Keratinocyte (primary cell): ENCODE measurements around the gene MAP3K1. TPM values are rescaled to one million over a fixed set of nuclear protein-coding genes. Genes with fewer than 3 reads are reported as not detected.

ENCODE experiments used
- DNase-seq: peaks from one replicate; pipeline ENCODE4 v3.0.0-alpha.2; 2011; ENCODE audit warnings: low read depth, missing footprints, low spot score
- FAIRE-seq: peaks from 2 replicates; lab custom pipeline; 2011; peaks lifted over from hg19 to GRCh38; lab: Jason Lieb, UNC
- H2AFZ ChIP-seq: 2 replicates; pipeline ENCODE4 v1.6.0; 2012; ENCODE audit warnings: low read length, control low read depth, inconsistent platforms; ENCODE audit not compliant: control insufficient read depth
- H3K27ac ChIP-seq: 2 replicates; pipeline ENCODE4 v1.5.1; 2011; ENCODE audit warnings: low read length; ENCODE audit not compliant: control insufficient read depth, insufficient read depth
- H3K27me3 ChIP-seq: 3 replicates; pipeline ENCODE4 v1.6.0; 2011; ENCODE audit warnings: low read length; ENCODE audit not compliant: control insufficient read depth, insufficient read depth; ENCODE audit errors: extremely low read depth
- H3K36me3 ChIP-seq, 2 experiments: 2 replicates in 1 of 2; 3 replicates in 1 of 2; pipeline ENCODE4 v1.5.1; 2011; ENCODE audit warnings: low read length in 2 of 2, mild to moderate bottlenecking in 1 of 2; ENCODE audit not compliant: control insufficient read depth in 2 of 2, insufficient read depth in 2 of 2; ENCODE audit errors: extremely low read depth in 1 of 2
- H3K4me1 ChIP-seq: 3 replicates; pipeline ENCODE4 v1.5.1; 2011; ENCODE audit warnings: low read length; ENCODE audit not compliant: control insufficient read depth, insufficient read depth; ENCODE audit errors: extremely low read depth
- H3K4me2 ChIP-seq: 3 replicates; pipeline ENCODE4 v1.6.0; 2011; ENCODE audit warnings: low read depth, low read length; ENCODE audit not compliant: control insufficient read depth, insufficient read depth; ENCODE audit errors: extremely low read depth
- H3K4me3 ChIP-seq, 3 experiments: fragments of 200-600 bp in 1 of 3; sonication (generic) in 1 of 3; 2 replicates in 2 of 3; 3 replicates in 1 of 3; pipeline ENCODE4 v1.5.1; 2011 to 2016; ENCODE audit warnings: low read length in 3 of 3, mild to moderate bottlenecking in 3 of 3, control low read depth in 2 of 3, inconsistent platforms in 1 of 3, low read depth in 1 of 3, mixed read lengths in 1 of 3, mixed run types in 1 of 3, moderate library complexity in 1 of 3; ENCODE audit not compliant: control insufficient read depth in 2 of 3, insufficient read depth in 2 of 3; ENCODE audit errors: extremely low read depth in 1 of 3
- H3K79me2 ChIP-seq: 2 replicates; pipeline ENCODE4 v1.6.0; 2012; ENCODE audit warnings: low read length; ENCODE audit not compliant: control insufficient read depth, insufficient read depth
- H3K9ac ChIP-seq: 3 replicates; pipeline ENCODE4 v1.6.0; 2011; ENCODE audit warnings: low read length; ENCODE audit not compliant: control insufficient read depth, insufficient read depth; ENCODE audit errors: extremely low read depth
- H3K9me1 ChIP-seq: 3 replicates; pipeline ENCODE4 v1.6.0; 2011; ENCODE audit warnings: low read length; ENCODE audit not compliant: control insufficient read depth, insufficient read depth; ENCODE audit errors: extremely low read depth
- H3K9me3 ChIP-seq: 2 replicates; pipeline ENCODE4 v1.5.1; 2012; ENCODE audit warnings: low read depth, low read length; ENCODE audit not compliant: control insufficient read depth
- H4K20me1 ChIP-seq: 3 replicates; pipeline ENCODE4 v1.6.0; 2011; ENCODE audit warnings: low read length; ENCODE audit not compliant: control insufficient read depth, insufficient read depth; ENCODE audit errors: extremely low read depth
- EZH2 ChIP-seq: IDR thresholded peaks from one replicate; pipeline ENCODE4 v1.6.1; 2012; ENCODE audit warnings: inconsistent platforms, mild to moderate bottlenecking, low read length, moderate library complexity
- dilution Hi-C: fragments of 300-500 bp; cut with MboI; formaldehyde crosslinking; loops from one replicate; pipeline ENCODE4 v1.7.0; 2020; ENCODE audit warnings: low sequenced_read_pairs; ENCODE audit not compliant: extremely low pct_ligation_motif_present
- polyA plus RNA-seq, 5 experiments: library from polyadenylated mRNA; depleted of rRNA in 3 of 5; stranded (reverse) in 3 of 5; stranded (forward) in 1 of 5; unstranded in 1 of 5; fragments of >200 nt; gene quantifications; 1 replicate in 1 of 5; 2 replicates in 3 of 5; 3 replicates in 1 of 5; pipeline versions ENCODE4 v1.2.1 to v1.2.3, GENCODE V29; 2011 to 2012; ENCODE audit warnings: missing spikeins in 2 of 5, low read depth in 1 of 5, low replicate concordance in 1 of 5
- TF ChIP-seq, protein P1 (sequence below), 3 experiments: IDR thresholded peaks in 1 of 3; conservative IDR thresholded peaks in 1 of 3; optimal IDR thresholded peaks in 1 of 3; 2 replicates in 2 of 3; 3 replicates in 1 of 3; pipeline versions ENCODE3 to v1.5.1; 2011; ENCODE audit warnings: low read length in 3 of 3, mild to moderate bottlenecking in 3 of 3, moderate library complexity in 2 of 3, control low read depth in 1 of 3, inconsistent platforms in 1 of 3; ENCODE audit not compliant: insufficient read depth in 2 of 3; ENCODE audit errors: extremely low read depth in 1 of 3

Gene MAP3K1
- polyA plus RNA-seq, 1 donor (not counting 4 experiments of a cell fraction or from before 2014, with no cell fraction given): 8.0 TPM

DNA sequence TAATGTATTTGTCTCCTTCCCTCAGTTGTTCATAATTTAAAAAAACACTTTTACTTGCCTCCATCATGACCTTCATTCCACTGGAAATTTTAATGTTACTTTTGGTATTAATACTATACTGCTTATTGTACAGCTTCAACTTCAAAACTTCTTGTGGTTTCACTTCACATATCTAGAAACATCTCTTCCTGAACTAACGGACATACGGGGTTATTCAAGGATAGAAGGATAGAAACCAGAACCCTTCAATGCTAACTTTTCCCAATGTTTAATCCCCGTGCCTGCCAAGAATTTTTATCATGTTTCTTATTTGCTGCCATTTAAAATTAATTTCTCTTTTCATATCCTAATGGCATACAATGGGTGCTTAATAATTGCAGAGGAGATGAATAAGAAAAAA lies 57.7 kb downstream of the MAP3K1 start:
- H3K9me1 ChIP-seq: no peaks in the 10 kb centered on the region
- FAIRE-seq (no peak), DNase-seq (no peak)
- H3K9me3 ChIP-seq: no peaks in the 10 kb centered on the region
- H3K36me3 ChIP-seq: peaks cover 6% of the 10 kb centered on the region in 2 experiments
- no peaks in the 10 kb centered on the region for H3K79me2 ChIP-seq
- dilution Hi-C loops: no loop called here
- H3K4me1 ChIP-seq: peaks cover 4% of the 10 kb centered on the region
- H3K4me3 ChIP-seq: no peak overlapping the region
- H3K4me2 ChIP-seq: no peak overlapping the region
- no peak overlapping the region for H3K9ac ChIP-seq
- no peak overlapping the region for H3K27ac ChIP-seq
- TF ChIP-seq, protein P1, sequence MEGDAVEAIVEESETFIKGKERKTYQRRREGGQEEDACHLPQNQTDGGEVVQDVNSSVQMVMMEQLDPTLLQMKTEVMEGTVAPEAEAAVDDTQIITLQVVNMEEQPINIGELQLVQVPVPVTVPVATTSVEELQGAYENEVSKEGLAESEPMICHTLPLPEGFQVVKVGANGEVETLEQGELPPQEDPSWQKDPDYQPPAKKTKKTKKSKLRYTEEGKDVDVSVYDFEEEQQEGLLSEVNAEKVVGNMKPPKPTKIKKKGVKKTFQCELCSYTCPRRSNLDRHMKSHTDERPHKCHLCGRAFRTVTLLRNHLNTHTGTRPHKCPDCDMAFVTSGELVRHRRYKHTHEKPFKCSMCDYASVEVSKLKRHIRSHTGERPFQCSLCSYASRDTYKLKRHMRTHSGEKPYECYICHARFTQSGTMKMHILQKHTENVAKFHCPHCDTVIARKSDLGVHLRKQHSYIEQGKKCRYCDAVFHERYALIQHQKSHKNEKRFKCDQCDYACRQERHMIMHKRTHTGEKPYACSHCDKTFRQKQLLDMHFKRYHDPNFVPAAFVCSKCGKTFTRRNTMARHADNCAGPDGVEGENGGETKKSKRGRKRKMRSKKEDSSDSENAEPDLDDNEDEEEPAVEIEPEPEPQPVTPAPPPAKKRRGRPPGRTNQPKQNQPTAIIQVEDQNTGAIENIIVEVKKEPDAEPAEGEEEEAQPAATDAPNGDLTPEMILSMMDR (optimal IDR thresholded peaks at IDR 0.05 in 1 of 3, IDR thresholded peaks at IDR 0.05 in 1 of 3, conservative IDR thresholded peaks at IDR 0.05 in 1 of 3; ENCODE audit: extremely low read depth in 1 of 3, insufficient read depth in 2 of 3, low read length in 3 of 3): no peak
- no peak for TF ChIP-seq EZH2
- H2AFZ ChIP-seq: no peak overlapping the region
- H3K27me3 ChIP-seq: no peaks in the 10 kb centered on the region
- no peaks in the 10 kb centered on the region for H4K20me1 ChIP-seq

DNA sequence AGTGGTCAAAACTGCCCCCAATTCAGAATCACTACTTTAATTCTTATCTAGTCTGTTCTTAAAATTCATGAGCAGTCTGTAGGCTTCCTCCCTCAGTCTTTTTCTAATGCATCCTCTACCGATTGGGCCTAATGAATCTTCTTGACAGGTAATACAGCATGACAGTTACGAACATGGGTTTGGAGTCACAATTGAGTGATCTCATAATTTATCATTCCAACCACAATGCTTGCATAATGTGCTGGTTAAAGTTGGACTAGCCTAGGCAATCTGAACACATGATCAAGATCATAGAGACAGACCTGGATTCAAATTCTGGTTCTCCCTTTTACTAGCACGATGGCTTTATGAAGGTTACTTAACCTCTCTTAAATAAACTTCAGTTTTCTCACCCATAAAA lies 61.0 kb downstream of the MAP3K1 start:
- Histone ChIP-seq H3K4me3 (no peak overlapping the region), H3K27me3 (no peaks in the 10 kb centered on the region), H3K36me3 (peaks cover 10 to 12% of the 10 kb centered on the region in 2 experiments), H3K9me1 (no peaks in the 10 kb centered on the region), H4K20me1 (no peaks in the 10 kb centered on the region), H3K9me3 (no peaks in the 10 kb centered on the region), H3K79me2 (no peaks in the 10 kb centered on the region), H2AFZ (no peak overlapping the region), H3K9ac (no peak overlapping the region), H3K4me1 (peaks cover 4% of the 10 kb centered on the region), H3K27ac (no peak overlapping the region), H3K4me2 (no peak overlapping the region)
- TF ChIP-seq, protein P1 (optimal IDR thresholded peaks at IDR 0.05 in 1 of 3, IDR thresholded peaks at IDR 0.05 in 1 of 3, conservative IDR thresholded peaks at IDR 0.05 in 1 of 3; ENCODE audit: extremely low read depth in 1 of 3, insufficient read depth in 2 of 3, low read length in 3 of 3): no peak
- no peak for TF ChIP-seq EZH2
- DNase-seq (peak; percentile 45), FAIRE-seq (peak; percentile 85)
- dilution Hi-C loops: no loop called here
